ENCODE results near the gene POLR3A.

POLR3A gene

GRCh38 chr10:77977934-77978333, 51.4 kb downstream of the POLR3A start:
- no peak for DNase-seq (ENCODE audit: low spot score)

GRCh38 chr10:77977016-77977415, 52.3 kb downstream of the POLR3A start:
- DNase-seq (ENCODE audit: low spot score): no peak

- peak; percentile 18 for DNase-seq (ENCODE audit: low spot score)
Observed at GRCh38 chr10:77975086-77975666, 54.1 kb downstream of the POLR3A start.

GRCh38 chr10:77974396-77975074, 54.8 kb downstream of the POLR3A start:
- DNase-seq (ENCODE audit: low spot score): no peak

GRCh38 chr10:77973276-77973675, 56.0 kb downstream of the POLR3A start:
- no peak for DNase-seq (ENCODE audit: low spot score)

GRCh38 chr10:77972148-77972547, 57.2 kb downstream of the POLR3A start:
- no peak for DNase-seq (ENCODE audit: low spot score)

- no peak for DNase-seq (ENCODE audit: low spot score)
Observed at GRCh38 chr10:77971804-77972144, 57.5 kb downstream of the POLR3A start.

GRCh38 chr10:77970869-77971803, 58.2 kb downstream of the POLR3A start:
- DNase-seq (ENCODE audit: low spot score): no peak

- DNase-seq (ENCODE audit: low spot score): no peak
Observed at GRCh38 chr10:77969114-77969513, 60.2 kb downstream of the POLR3A start.

- DNase-seq (ENCODE audit: low spot score): no peak
Observed at GRCh38 chr10:77967611-77968022, 61.7 kb downstream of the POLR3A start.

GRCh38 chr10:77965294-77965693, 64.0 kb downstream of the POLR3A start:
- no peak for DNase-seq (ENCODE audit: low spot score)

GRCh38 chr10:77964811-77965210, 64.5 kb downstream of the POLR3A start:
- DNase-seq (ENCODE audit: low spot score): no peak

GRCh38 chr10:77963901-77964300, 65.4 kb downstream of the POLR3A start:
- no peak for DNase-seq (ENCODE audit: low spot score)

GRCh38 chr10:77962350-77963146, 66.8 kb downstream of the POLR3A start:
- DNase-seq (ENCODE audit: low spot score): no peak

- no peak for DNase-seq (ENCODE audit: low spot score)
Observed at GRCh38 chr10:77961668-77962067, 67.6 kb downstream of the POLR3A start.

- no peak for DNase-seq (ENCODE audit: low spot score)
Observed at GRCh38 chr10:77960829-77961329, 68.4 kb downstream of the POLR3A start.

GRCh38 chr10:77959887-77960455, 69.3 kb downstream of the POLR3A start:
- no peak for DNase-seq (ENCODE audit: low spot score)

GRCh38 chr10:77959384-77959783, 69.9 kb downstream of the POLR3A start:
- no peak for DNase-seq (ENCODE audit: low spot score)

- DNase-seq (ENCODE audit: low spot score): no peak
Observed at GRCh38 chr10:77955136-77955535, 74.2 kb downstream of the POLR3A start.

- peak; percentile 60 for DNase-seq (ENCODE audit: low spot score)
Observed at GRCh38 chr10:77949167-77949566, 80.1 kb downstream of the POLR3A start.

- no peak for DNase-seq (ENCODE audit: low spot score)
Observed at GRCh38 chr10:77946084-77946483, 83.2 kb downstream of the POLR3A start.

- DNase-seq (ENCODE audit: low spot score): no peak
Observed at GRCh38 chr10:77944519-77944918, 84.8 kb downstream of the POLR3A start.

Measured in LoVo (cell line).